Adipocyte (in vitro differentiated cells): ENCODE results near the gene MKLN1.
"Not testable (repeated sequence)": the region's sequence is repeated elsewhere in the genome, so short reads cannot be mapped to it uniquely, and the experiment has no call there.

ENCODE experiments used
- DNase-seq: peaks from one replicate; pipeline ENCODE4 v3.0.0-alpha.2; 2015; ENCODE audit warnings: low read depth
- H3K27me3 ChIP-seq: replicated peaks from 2 replicates; pipeline ENCODE4 v1.7.0; 2013; ENCODE audit warnings: mild to moderate bottlenecking, low read length, moderate library complexity; ENCODE audit not compliant: control insufficient read depth, insufficient read depth
- H3K36me3 ChIP-seq: 2 replicates; pipeline ENCODE4 v1.7.0; 2013; ENCODE audit warnings: low read length, mild to moderate bottlenecking, moderate library complexity; ENCODE audit not compliant: control insufficient read depth, insufficient read depth, severe bottlenecking
- H3K4me1 ChIP-seq: 2 replicates; pipeline ENCODE4 v1.7.0; 2013; ENCODE audit warnings: mild to moderate bottlenecking, low read length, moderate library complexity; ENCODE audit not compliant: control insufficient read depth, insufficient read depth
- H3K4me3 ChIP-seq: 2 replicates; pipeline ENCODE4 v1.7.0; 2013; ENCODE audit warnings: mild to moderate bottlenecking, low read length, moderate library complexity
- H3K9ac ChIP-seq: 2 replicates; pipeline ENCODE4 v1.7.0; 2013; ENCODE audit warnings: mild to moderate bottlenecking, low read length, moderate library complexity
- H3K9me3 ChIP-seq: 2 replicates; pipeline ENCODE4 v1.7.0; 2013; ENCODE audit warnings: mild to moderate bottlenecking, low read length, moderate library complexity; ENCODE audit not compliant: control insufficient read depth

The MKLN1 gene

GRCh38 chr7:131332729-131333128 is 5.1 kb downstream of the MKLN1 start:
- not testable (repeated sequence) for H3K4me3 ChIP-seq, H3K9ac ChIP-seq, H3K27me3 ChIP-seq, DNase-seq
- peaks cover 24% of the 10 kb centered on the region for H3K4me1 ChIP-seq
- peaks cover 11% of the 10 kb centered on the region for H3K36me3 ChIP-seq
- H3K9me3 ChIP-seq = peaks cover 14% of the 10 kb centered on the region

GRCh38 chr7:131335639-131336381 is 8.1 kb downstream of the MKLN1 start:
- H3K9me3 ChIP-seq = peaks cover 17% of the 10 kb centered on the region
- H3K9ac ChIP-seq = no peak overlapping the region
- H3K27me3 ChIP-seq = no peaks in the 10 kb centered on the region
- no peak overlapping the region for H3K4me3 ChIP-seq
- DNase-seq = no peak
- peaks cover 7% of the 10 kb centered on the region for H3K4me1 ChIP-seq
- H3K36me3 ChIP-seq = peaks cover 11% of the 10 kb centered on the region

- Histone ChIP-seq H3K36me3 (peaks cover 15% of the 10 kb centered on the region), H3K9ac (no peak overlapping the region), H3K27me3 (no peaks in the 10 kb centered on the region), H3K4me1 (no peaks in the 10 kb centered on the region), H3K9me3 (peaks cover 17% of the 10 kb centered on the region), H3K4me3 (no peak overlapping the region)
- DNase-seq = peak; percentile 38
Observed at GRCh38 chr7:131336956-131337355, 9.3 kb downstream of the MKLN1 start.

- Histone ChIP-seq H3K9me3 (peaks cover 17% of the 10 kb centered on the region), H3K9ac (no peak overlapping the region), H3K27me3 (no peaks in the 10 kb centered on the region), H3K36me3 (peaks cover 25% of the 10 kb centered on the region), H3K4me3 (no peak overlapping the region), H3K4me1 (no peaks in the 10 kb centered on the region)
- no peak for DNase-seq
Observed at GRCh38 chr7:131338173-131338572, 10.5 kb downstream of the MKLN1 start.

- peaks cover 23% of the 10 kb centered on the region for H3K36me3 ChIP-seq
- H3K27me3 ChIP-seq = no peaks in the 10 kb centered on the region
- H3K4me3 ChIP-seq = no peak overlapping the region
- H3K4me1 ChIP-seq = no peaks in the 10 kb centered on the region
- DNase-seq = no peak
- peaks cover 17% of the 10 kb centered on the region for H3K9me3 ChIP-seq
- no peak overlapping the region for H3K9ac ChIP-seq
Observed at GRCh38 chr7:131338691-131339390, 11.2 kb downstream of the MKLN1 start.

- H3K9me3 ChIP-seq = peaks cover 11% of the 10 kb centered on the region
- H3K27me3 ChIP-seq = no peaks in the 10 kb centered on the region
- H3K9ac ChIP-seq = no peak overlapping the region
- H3K4me3 ChIP-seq = no peak overlapping the region
- DNase-seq = no peak
- no peaks in the 10 kb centered on the region for H3K4me1 ChIP-seq
- H3K36me3 ChIP-seq = peaks cover 18% of the 10 kb centered on the region
Observed at GRCh38 chr7:131341690-131342089, 14.0 kb downstream of the MKLN1 start.

GRCh38 chr7:131342864-131343442 is 15.3 kb downstream of the MKLN1 start:
- DNase-seq = no peak
- Histone ChIP-seq H3K9me3 (peaks cover 3% of the 10 kb centered on the region), H3K36me3 (peaks cover 18% of the 10 kb centered on the region), H3K4me1 (no peaks in the 10 kb centered on the region), H3K9ac (no peak overlapping the region), H3K27me3 (no peaks in the 10 kb centered on the region), H3K4me3 (no peak overlapping the region)

- Histone ChIP-seq H3K4me1 (no peaks in the 10 kb centered on the region), H3K27me3 (no peaks in the 10 kb centered on the region), H3K9ac (no peak overlapping the region), H3K4me3 (no peak overlapping the region), H3K9me3 (no peaks in the 10 kb centered on the region), H3K36me3 (peaks cover 13% of the 10 kb centered on the region)
- no peak for DNase-seq
Observed at GRCh38 chr7:131346885-131347592, 19.4 kb downstream of the MKLN1 start.

GRCh38 chr7:131352032-131352431 is 24.4 kb downstream of the MKLN1 start:
- no peak overlapping the region for H3K9ac ChIP-seq
- no peaks in the 10 kb centered on the region for H3K27me3 ChIP-seq
- H3K36me3 ChIP-seq = no peaks in the 10 kb centered on the region
- H3K4me3 ChIP-seq = no peak overlapping the region
- peaks cover 11% of the 10 kb centered on the region for H3K4me1 ChIP-seq
- DNase-seq = no peak
- no peaks in the 10 kb centered on the region for H3K9me3 ChIP-seq

- DNase-seq = peak; percentile 43
- H3K27me3 ChIP-seq = no peaks in the 10 kb centered on the region
- H3K4me3 ChIP-seq = no peak overlapping the region
- H3K9me3 ChIP-seq = no peaks in the 10 kb centered on the region
- peaks cover 33% of the 10 kb centered on the region for H3K4me1 ChIP-seq
- no peak overlapping the region for H3K9ac ChIP-seq
- H3K36me3 ChIP-seq = no peaks in the 10 kb centered on the region
Observed at GRCh38 chr7:131354390-131354789, 26.7 kb downstream of the MKLN1 start.
